ENCODE results near the gene KLHL29.

The KLHL29 gene

DNA sequence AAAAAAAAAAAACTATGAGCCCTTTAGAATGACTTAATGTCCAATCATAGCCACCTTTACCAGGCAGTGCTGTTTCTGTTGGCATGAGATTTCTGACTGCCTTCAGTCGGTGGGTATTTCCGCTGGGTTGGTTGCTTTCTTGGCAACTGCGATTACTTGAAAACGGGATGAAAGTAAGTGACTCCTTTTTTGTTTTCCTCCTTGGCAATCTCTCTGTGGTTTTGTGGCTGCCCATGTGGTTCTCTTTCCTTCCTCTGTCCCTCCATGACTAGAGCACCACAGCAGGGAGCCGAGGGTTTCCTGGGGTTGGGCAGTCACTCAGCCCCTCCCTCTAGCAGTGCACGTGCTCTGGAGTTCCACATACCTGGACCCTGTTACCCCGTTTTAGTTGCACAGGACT is 112.1 kb downstream of the KLHL29 start:
- DNase-seq (ENCODE audit: low read depth) = peak; percentile 86
- peak; percentile 67; the same call in 1 of the 2 replicates for TF ChIP-seq MYC (IDR thresholded peaks at IDR 0.05; ENCODE audit: low read depth, low read length)
- TF ChIP-seq, protein P1, sequence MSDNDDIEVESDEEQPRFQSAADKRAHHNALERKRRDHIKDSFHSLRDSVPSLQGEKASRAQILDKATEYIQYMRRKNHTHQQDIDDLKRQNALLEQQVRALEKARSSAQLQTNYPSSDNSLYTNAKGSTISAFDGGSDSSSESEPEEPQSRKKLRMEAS (IDR thresholded peaks at IDR 0.05; ENCODE audit: low read depth, low read length) = peak; percentile 87
- TF ChIP-seq, protein P2, sequence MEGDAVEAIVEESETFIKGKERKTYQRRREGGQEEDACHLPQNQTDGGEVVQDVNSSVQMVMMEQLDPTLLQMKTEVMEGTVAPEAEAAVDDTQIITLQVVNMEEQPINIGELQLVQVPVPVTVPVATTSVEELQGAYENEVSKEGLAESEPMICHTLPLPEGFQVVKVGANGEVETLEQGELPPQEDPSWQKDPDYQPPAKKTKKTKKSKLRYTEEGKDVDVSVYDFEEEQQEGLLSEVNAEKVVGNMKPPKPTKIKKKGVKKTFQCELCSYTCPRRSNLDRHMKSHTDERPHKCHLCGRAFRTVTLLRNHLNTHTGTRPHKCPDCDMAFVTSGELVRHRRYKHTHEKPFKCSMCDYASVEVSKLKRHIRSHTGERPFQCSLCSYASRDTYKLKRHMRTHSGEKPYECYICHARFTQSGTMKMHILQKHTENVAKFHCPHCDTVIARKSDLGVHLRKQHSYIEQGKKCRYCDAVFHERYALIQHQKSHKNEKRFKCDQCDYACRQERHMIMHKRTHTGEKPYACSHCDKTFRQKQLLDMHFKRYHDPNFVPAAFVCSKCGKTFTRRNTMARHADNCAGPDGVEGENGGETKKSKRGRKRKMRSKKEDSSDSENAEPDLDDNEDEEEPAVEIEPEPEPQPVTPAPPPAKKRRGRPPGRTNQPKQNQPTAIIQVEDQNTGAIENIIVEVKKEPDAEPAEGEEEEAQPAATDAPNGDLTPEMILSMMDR (IDR thresholded peaks at IDR 0.05; ENCODE audit: low read depth, low read length) = no peak
- H3K4me3 ChIP-seq (ENCODE audit: low read depth, low read length) = no peak overlapping the region

- no peak overlapping the region for H3K4me3 ChIP-seq (ENCODE audit: low read depth, low read length)
- TF ChIP-seq MYC (IDR thresholded peaks at IDR 0.05; ENCODE audit: low read depth, low read length) (no peak), POLR2A (IDR thresholded peaks at IDR 0.05; ENCODE audit: extremely low read depth, insufficient read length) (no peak)
- TF ChIP-seq, protein P1 (IDR thresholded peaks at IDR 0.05; ENCODE audit: low read depth, low read length) = no peak
- TF ChIP-seq, protein P2 (IDR thresholded peaks at IDR 0.05; ENCODE audit: low read depth, low read length) = no peak
- DNase-seq (ENCODE audit: low read depth) = no peak
Observed at GRCh38 chr2:23497536-23497935, 112.6 kb downstream of the KLHL29 start.

DNA sequence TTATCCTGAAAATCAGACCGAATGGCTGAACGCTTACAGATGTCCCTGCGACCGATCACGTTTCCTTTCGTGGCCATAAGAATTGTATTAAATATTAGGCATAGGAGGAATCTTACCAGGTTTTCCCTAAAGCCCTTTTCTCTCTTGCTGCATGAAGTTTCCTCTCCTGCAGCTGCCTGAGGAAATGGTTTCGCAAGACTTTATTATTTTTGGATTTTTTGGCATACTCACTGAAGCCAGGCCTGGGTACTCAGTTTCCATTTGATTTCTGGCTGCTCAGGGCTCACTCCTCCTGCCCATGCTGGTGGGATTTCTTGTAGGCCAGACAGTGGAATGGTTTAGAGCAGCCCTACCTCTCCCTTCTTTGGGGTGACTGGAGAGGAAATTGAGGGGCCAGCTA is 114.0 kb downstream of the KLHL29 start:
- H3K4me3 ChIP-seq (ENCODE audit: low read depth, low read length) = no peak overlapping the region
- DNase-seq (ENCODE audit: low read depth) = no peak

GRCh38 chr2:23499439-23499838 is 114.5 kb downstream of the KLHL29 start:
- TF ChIP-seq, protein P1 (IDR thresholded peaks at IDR 0.05; ENCODE audit: low read depth, low read length) = no peak
- DNase-seq (ENCODE audit: low read depth) = no peak

More for the DNA sequence above, 114.0 kb downstream of the KLHL29 start:
- TF ChIP-seq POLR2A (IDR thresholded peaks at IDR 0.05; ENCODE audit: extremely low read depth, insufficient read length) = no peak
- TF ChIP-seq, protein P1 (IDR thresholded peaks at IDR 0.05; ENCODE audit: low read depth, low read length) = no peak
- no peak for TF ChIP-seq MYC (IDR thresholded peaks at IDR 0.05; ENCODE audit: low read depth, low read length)
- TF ChIP-seq, protein P2 (IDR thresholded peaks at IDR 0.05; ENCODE audit: low read depth, low read length) = no peak

DNA sequence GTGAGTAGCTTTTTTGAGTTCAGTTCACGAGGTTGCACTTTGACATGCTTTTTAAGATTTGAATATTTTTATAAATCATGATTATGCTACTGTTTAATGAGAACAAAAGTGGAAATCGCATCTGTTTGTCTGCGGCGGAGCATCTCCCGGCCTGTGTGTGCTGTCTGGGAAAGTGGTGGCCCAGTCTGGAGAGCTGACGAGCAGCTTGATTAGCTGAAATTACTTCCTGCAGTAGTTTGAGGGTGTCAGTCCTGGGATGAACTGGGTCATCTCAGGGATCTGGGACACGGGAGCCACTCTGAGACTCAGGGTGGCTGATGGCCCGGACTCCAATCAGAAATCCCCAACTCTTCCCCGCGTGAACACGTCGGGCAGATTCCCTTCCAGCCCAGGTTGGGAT is 115.9 kb downstream of the KLHL29 start:
- no peak overlapping the region for H3K4me3 ChIP-seq (ENCODE audit: low read depth, low read length)
- TF ChIP-seq MYC (IDR thresholded peaks at IDR 0.05; ENCODE audit: low read depth, low read length) (no peak), POLR2A (IDR thresholded peaks at IDR 0.05; ENCODE audit: extremely low read depth, insufficient read length) (no peak)
- TF ChIP-seq, protein P2 (IDR thresholded peaks at IDR 0.05; ENCODE audit: low read depth, low read length) = no peak
- TF ChIP-seq, protein P1 (IDR thresholded peaks at IDR 0.05; ENCODE audit: low read depth, low read length) = no peak
- DNase-seq (ENCODE audit: low read depth) = no peak

More at GRCh38 chr2:23499439-23499838, 114.5 kb downstream of the KLHL29 start:
- H3K4me3 ChIP-seq (ENCODE audit: low read depth, low read length) = no peak overlapping the region

DNA sequence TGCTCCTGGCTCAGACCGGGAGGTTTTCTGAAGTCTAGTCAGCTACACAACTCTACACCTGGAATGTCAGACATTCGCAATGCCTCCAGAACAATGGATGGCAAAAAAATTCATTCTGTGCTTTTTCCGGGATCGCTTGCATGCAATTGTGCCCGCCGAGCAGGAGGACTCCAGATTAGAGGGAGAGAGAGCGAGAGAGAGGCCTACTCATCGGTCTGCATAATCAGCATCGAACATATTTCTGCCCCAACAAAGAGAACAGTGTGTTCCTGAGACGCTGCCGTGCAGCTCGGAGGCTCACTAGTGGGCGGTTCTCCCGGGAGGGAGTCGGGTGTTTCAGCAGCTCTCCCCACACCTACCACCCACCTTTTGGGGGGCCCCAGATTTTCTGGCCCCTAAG is 117.1 kb downstream of the KLHL29 start:
- no peak for DNase-seq (ENCODE audit: low read depth)
- TF ChIP-seq, protein P1 (IDR thresholded peaks at IDR 0.05; ENCODE audit: low read depth, low read length) = no peak
- TF ChIP-seq POLR2A (IDR thresholded peaks at IDR 0.05; ENCODE audit: extremely low read depth, insufficient read length) = no peak
- TF ChIP-seq, protein P2 (IDR thresholded peaks at IDR 0.05; ENCODE audit: low read depth, low read length) = no peak
- no peak for TF ChIP-seq MYC (IDR thresholded peaks at IDR 0.05; ENCODE audit: low read depth, low read length)

More for the DNA sequence above, 117.1 kb downstream of the KLHL29 start:
- no peak overlapping the region for H3K4me3 ChIP-seq (ENCODE audit: low read depth, low read length)

All from NB4 (cell line).